ENCODE measurements around the gene ASPSCR1.

- no peak for TF ChIP-seq EZH2 (IDR thresholded peaks at IDR 0.05; ENCODE audit: low read depth)
- no peak for TF ChIP-seq CTCF (conservative IDR thresholded peaks at IDR 0.05)
These were observed 6.4 kb downstream of the ASPSCR1 start for GRCh38 chr17:81983639-81984373.
